ENCODE results near the gene DIAPH2.

DIAPH2 gene

GRCh38 chrX:96692890-96693289, 8.2 kb downstream of the DIAPH2 start:
- Histone ChIP-seq H3K4me3 (ENCODE audit: low read depth, low read length) (no peak overlapping the region), H3K27ac (ENCODE audit: low read depth, low read length) (no peak overlapping the region), H3K4me1 (ENCODE audit: control insufficient read depth, insufficient read depth, low read length) (peaks cover 30% of the 10 kb centered on the region), H3K9ac (ENCODE audit: low read length) (no peak overlapping the region), H3K27me3 (ENCODE audit: control insufficient read depth, insufficient read depth, low read length) (no peaks in the 10 kb centered on the region), H3K36me3 (ENCODE audit: control insufficient read depth, insufficient read depth, low read length) (no peaks in the 10 kb centered on the region; the same call in 1 of the 2 replicates), H3K9me3 (ENCODE audit: control insufficient read depth, insufficient read depth, low read depth, low read length) (no peaks in the 10 kb centered on the region)

GRCh38 chrX:96693407-96693806, 8.8 kb downstream of the DIAPH2 start:
- H3K27ac ChIP-seq (ENCODE audit: low read depth, low read length), result no peak overlapping the region
- no peak overlapping the region for H3K4me3 ChIP-seq (ENCODE audit: low read depth, low read length)
- H3K9ac ChIP-seq (ENCODE audit: low read length), result no peak overlapping the region
- H3K9me3 ChIP-seq (ENCODE audit: control insufficient read depth, insufficient read depth, low read depth, low read length), result no peaks in the 10 kb centered on the region
- H3K27me3 ChIP-seq (ENCODE audit: control insufficient read depth, insufficient read depth, low read length), result no peaks in the 10 kb centered on the region
- H3K36me3 ChIP-seq (ENCODE audit: control insufficient read depth, insufficient read depth, low read length), result no peaks in the 10 kb centered on the region; the same call in 1 of the 2 replicates
- H3K4me1 ChIP-seq (ENCODE audit: control insufficient read depth, insufficient read depth, low read length), result peaks cover 28% of the 10 kb centered on the region

- H3K36me3 ChIP-seq (ENCODE audit: control insufficient read depth, insufficient read depth, low read length), result no peaks in the 10 kb centered on the region; the same call in 1 of the 2 replicates
- no peak overlapping the region for H3K4me3 ChIP-seq (ENCODE audit: low read depth, low read length)
- peaks cover 1% of the 10 kb centered on the region for H3K4me1 ChIP-seq (ENCODE audit: control insufficient read depth, insufficient read depth, low read length)
- no peaks in the 10 kb centered on the region for H3K27me3 ChIP-seq (ENCODE audit: control insufficient read depth, insufficient read depth, low read length)
- H3K9me3 ChIP-seq (ENCODE audit: control insufficient read depth, insufficient read depth, low read depth, low read length), result no peaks in the 10 kb centered on the region
- H3K27ac ChIP-seq (ENCODE audit: low read depth, low read length), result no peak overlapping the region
- H3K9ac ChIP-seq (ENCODE audit: low read length), result no peak overlapping the region
These were observed 11.8 kb downstream of the DIAPH2 start for GRCh38 chrX:96696462-96696861.

- Histone ChIP-seq H3K36me3 (ENCODE audit: control insufficient read depth, insufficient read depth, low read length) (no peaks in the 10 kb centered on the region; the same call in 1 of the 2 replicates), H3K4me3 (ENCODE audit: low read depth, low read length) (no peak overlapping the region), H3K4me1 (ENCODE audit: control insufficient read depth, insufficient read depth, low read length) (peaks cover 18% of the 10 kb centered on the region), H3K9ac (ENCODE audit: low read length) (no peak overlapping the region), H3K9me3 (ENCODE audit: control insufficient read depth, insufficient read depth, low read depth, low read length) (no peaks in the 10 kb centered on the region), H3K27ac (ENCODE audit: low read depth, low read length) (no peak overlapping the region), H3K27me3 (ENCODE audit: control insufficient read depth, insufficient read depth, low read length) (no peaks in the 10 kb centered on the region; the same call in 1 of the 2 replicates)
These were observed 16.0 kb downstream of the DIAPH2 start for GRCh38 chrX:96700625-96701024.

- no peak overlapping the region for H3K27ac ChIP-seq (ENCODE audit: low read depth, low read length)
- no peaks in the 10 kb centered on the region for H3K9me3 ChIP-seq (ENCODE audit: control insufficient read depth, insufficient read depth, low read depth, low read length)
- peaks cover 26% of the 10 kb centered on the region for H3K4me1 ChIP-seq (ENCODE audit: control insufficient read depth, insufficient read depth, low read length)
- no peak overlapping the region for H3K9ac ChIP-seq (ENCODE audit: low read length)
- H3K27me3 ChIP-seq (ENCODE audit: control insufficient read depth, insufficient read depth, low read length), result no peaks in the 10 kb centered on the region; the same call in 1 of the 2 replicates
- H3K36me3 ChIP-seq (ENCODE audit: control insufficient read depth, insufficient read depth, low read length), result no peaks in the 10 kb centered on the region
- no peak overlapping the region for H3K4me3 ChIP-seq (ENCODE audit: low read depth, low read length)
These were observed 18.7 kb downstream of the DIAPH2 start for GRCh38 chrX:96703379-96703778.

GRCh38 chrX:96703816-96704215, 19.2 kb downstream of the DIAPH2 start:
- H3K27me3 ChIP-seq (ENCODE audit: control insufficient read depth, insufficient read depth, low read length), result no peaks in the 10 kb centered on the region; the same call in 1 of the 2 replicates
- H3K27ac ChIP-seq (ENCODE audit: low read depth, low read length), result no peak overlapping the region
- no peaks in the 10 kb centered on the region for H3K9me3 ChIP-seq (ENCODE audit: control insufficient read depth, insufficient read depth, low read depth, low read length)

GRCh38 chrX:96704629-96705028, 20.0 kb downstream of the DIAPH2 start:
- H3K9ac ChIP-seq (ENCODE audit: low read length), result no peak overlapping the region
- H3K4me1 ChIP-seq (ENCODE audit: control insufficient read depth, insufficient read depth, low read length), result peaks cover 35% of the 10 kb centered on the region
- no peaks in the 10 kb centered on the region; the same call in 1 of the 2 replicates for H3K27me3 ChIP-seq (ENCODE audit: control insufficient read depth, insufficient read depth, low read length)
- H3K4me3 ChIP-seq (ENCODE audit: low read depth, low read length), result no peak overlapping the region
- no peak overlapping the region for H3K27ac ChIP-seq (ENCODE audit: low read depth, low read length)
- H3K9me3 ChIP-seq (ENCODE audit: control insufficient read depth, insufficient read depth, low read depth, low read length), result no peaks in the 10 kb centered on the region
- H3K36me3 ChIP-seq (ENCODE audit: control insufficient read depth, insufficient read depth, low read length), result no peaks in the 10 kb centered on the region

More at GRCh38 chrX:96703816-96704215, 19.2 kb downstream of the DIAPH2 start:
- H3K36me3 ChIP-seq (ENCODE audit: control insufficient read depth, insufficient read depth, low read length), result no peaks in the 10 kb centered on the region
- peaks cover 30% of the 10 kb centered on the region for H3K4me1 ChIP-seq (ENCODE audit: control insufficient read depth, insufficient read depth, low read length)
- no peak overlapping the region for H3K9ac ChIP-seq (ENCODE audit: low read length)
- H3K4me3 ChIP-seq (ENCODE audit: low read depth, low read length), result no peak overlapping the region

GRCh38 chrX:96705905-96706304, 21.3 kb downstream of the DIAPH2 start:
- H3K9me3 ChIP-seq (ENCODE audit: control insufficient read depth, insufficient read depth, low read depth, low read length), result 0 out of 2 replicates have a peak, but pooled peaks cover 3% of the 10 kb centered on the region

GRCh38 chrX:96707804-96708203, 23.2 kb downstream of the DIAPH2 start:
- Histone ChIP-seq H3K4me1 (ENCODE audit: control insufficient read depth, insufficient read depth, low read length) (peaks cover 41% of the 10 kb centered on the region), H3K27ac (ENCODE audit: low read depth, low read length) (no peak overlapping the region), H3K27me3 (ENCODE audit: control insufficient read depth, insufficient read depth, low read length) (no peaks in the 10 kb centered on the region; the same call in 1 of the 2 replicates), H3K4me3 (ENCODE audit: low read depth, low read length) (no peak overlapping the region), H3K9me3 (ENCODE audit: control insufficient read depth, insufficient read depth, low read depth, low read length) (0 out of 2 replicates have a peak, but pooled peaks cover 4% of the 10 kb centered on the region), H3K9ac (ENCODE audit: low read length) (no peak overlapping the region), H3K36me3 (ENCODE audit: control insufficient read depth, insufficient read depth, low read length) (no peaks in the 10 kb centered on the region)

More at GRCh38 chrX:96705905-96706304, 21.3 kb downstream of the DIAPH2 start:
- Histone ChIP-seq H3K9ac (ENCODE audit: low read length) (no peak overlapping the region), H3K4me3 (ENCODE audit: low read depth, low read length) (no peak overlapping the region), H3K27ac (ENCODE audit: low read depth, low read length) (no peak overlapping the region), H3K27me3 (ENCODE audit: control insufficient read depth, insufficient read depth, low read length) (no peaks in the 10 kb centered on the region; the same call in 1 of the 2 replicates), H3K4me1 (ENCODE audit: control insufficient read depth, insufficient read depth, low read length) (peaks cover 46% of the 10 kb centered on the region), H3K36me3 (ENCODE audit: control insufficient read depth, insufficient read depth, low read length) (no peaks in the 10 kb centered on the region)

- Histone ChIP-seq H3K4me3 (ENCODE audit: low read depth, low read length) (peak overlapping the region; percentile 34), H3K36me3 (ENCODE audit: control insufficient read depth, insufficient read depth, low read length) (no peaks in the 10 kb centered on the region), H3K9me3 (ENCODE audit: control insufficient read depth, insufficient read depth, low read depth, low read length) (0 out of 2 replicates have a peak, but pooled peaks cover 4% of the 10 kb centered on the region), H3K9ac (ENCODE audit: low read length) (no peak overlapping the region), H3K27ac (ENCODE audit: low read depth, low read length) (no peak overlapping the region), H3K4me1 (ENCODE audit: control insufficient read depth, insufficient read depth, low read length) (peaks cover 28% of the 10 kb centered on the region), H3K27me3 (ENCODE audit: control insufficient read depth, insufficient read depth, low read length) (no peaks in the 10 kb centered on the region)
These were observed 25.4 kb downstream of the DIAPH2 start for GRCh38 chrX:96710031-96710430.

- H3K27ac ChIP-seq (ENCODE audit: low read depth, low read length), result no peak overlapping the region
- peaks cover 21% of the 10 kb centered on the region for H3K4me1 ChIP-seq (ENCODE audit: control insufficient read depth, insufficient read depth, low read length)
- H3K9me3 ChIP-seq (ENCODE audit: control insufficient read depth, insufficient read depth, low read depth, low read length), result peaks cover 4% of the 10 kb centered on the region; the same call in 1 of the 2 replicates
- H3K27me3 ChIP-seq (ENCODE audit: control insufficient read depth, insufficient read depth, low read length), result no peaks in the 10 kb centered on the region
- no peaks in the 10 kb centered on the region for H3K36me3 ChIP-seq (ENCODE audit: control insufficient read depth, insufficient read depth, low read length)
- no peak overlapping the region for H3K9ac ChIP-seq (ENCODE audit: low read length)
- no peak overlapping the region for H3K4me3 ChIP-seq (ENCODE audit: low read depth, low read length)
These were observed 28.7 kb downstream of the DIAPH2 start for GRCh38 chrX:96713303-96713702.

All from HUES6 (cell line).